ENCODE measurements around the gene VWA5B2. TPM values are rescaled to one million over a fixed set of nuclear protein-coding genes. Genes with fewer than 3 reads are reported as not detected.

Gene VWA5B2
- total RNA-seq, 1 experiment from 2014 or later, result 2.7 TPM

DNA sequence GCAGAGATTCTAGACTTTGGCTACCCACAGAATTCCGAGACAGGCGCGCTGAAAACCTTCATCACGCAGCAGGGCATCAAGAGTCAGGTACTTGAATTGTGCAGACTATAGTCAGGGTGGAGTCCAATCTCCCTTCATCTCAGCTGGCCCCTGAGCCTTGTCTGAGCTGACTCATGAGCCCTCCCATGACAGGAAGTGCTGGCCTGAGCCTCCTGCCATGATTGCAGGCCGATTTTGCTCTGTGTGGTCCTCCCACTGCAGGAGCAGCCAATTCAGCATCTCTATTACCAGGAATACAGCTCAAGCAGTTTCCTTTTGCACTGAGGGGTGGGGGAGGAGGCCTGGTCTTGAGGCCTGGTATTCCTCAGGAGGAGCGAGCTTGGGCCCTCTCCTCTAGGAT lies 49.2 kb upstream of the VWA5B2 start:
- Histone ChIP-seq H2AK5ac (ENCODE audit: insufficient read length, low read length) (no peak overlapping the region), H3K14ac (ENCODE audit: insufficient read depth, low read length) (no peak overlapping the region), H3K27me3 (ENCODE audit: insufficient read depth, low read length) (no peaks in the 10 kb centered on the region), H4K20me1 (ENCODE audit: control insufficient read depth, insufficient read depth, insufficient read length) (peaks cover 3% of the 10 kb centered on the region), H3K23me2 (ENCODE audit: insufficient read length, low read depth, low read length, poor library complexity, severe bottlenecking) (peaks cover 17% of the 10 kb centered on the region), H3K9ac (ENCODE audit: extremely low read depth, insufficient read length, low read length) (no peak overlapping the region), H3K4me2 (ENCODE audit: insufficient read depth, insufficient read length, low read length) (no peak overlapping the region), H2BK12ac (ENCODE audit: insufficient read length, low read depth, low read length) (no peak overlapping the region), H3K4me1 (ENCODE audit: insufficient read depth, low read length) (no peaks in the 10 kb centered on the region; the same call in 1 of the 2 replicates), H3K23ac (ENCODE audit: insufficient read length, low read depth, low read length) (no peak overlapping the region), H3K27ac (ENCODE audit: insufficient read length, low read depth, low read length) (no peak overlapping the region), H3K56ac (ENCODE audit: insufficient read length, low read depth, low read length) (no peak overlapping the region), H3K9me3 (ENCODE audit: control insufficient read depth, low read depth, low read length) (no peaks in the 10 kb centered on the region), H2BK15ac (ENCODE audit: low read depth, low read length) (no peak overlapping the region), H3T11ph (ENCODE audit: low read length) (no peak overlapping the region), H4K91ac (ENCODE audit: insufficient read length, low read depth, low read length) (no peak overlapping the region), H2AFZ (ENCODE audit: low read length) (no peak overlapping the region), H3K18ac (ENCODE audit: insufficient read length, low read depth, low read length) (no peak overlapping the region), H3K79me2 (ENCODE audit: insufficient read depth, low read length) (peaks cover 5% of the 10 kb centered on the region; the same call in 1 of the 2 replicates), H2BK20ac (ENCODE audit: low read depth, low read length, poor library complexity, severe bottlenecking) (no peak overlapping the region), H3K4ac (ENCODE audit: low read depth, low read length) (no peak overlapping the region), H4K8ac (replicated peaks; ENCODE audit: insufficient read length, low read depth, low read length) (no peak overlapping the region), H2BK120ac (ENCODE audit: low read depth, low read length, poor library complexity, severe bottlenecking) (no peak overlapping the region), H4K5ac (ENCODE audit: insufficient read length, low read depth, low read length) (no peak overlapping the region), H3K79me1 (ENCODE audit: insufficient read depth, low read depth, low read length, poor library complexity, severe bottlenecking) (peaks cover 7% of the 10 kb centered on the region), H2BK5ac (ENCODE audit: insufficient read length, low read length) (no peak overlapping the region)
- no peak overlapping the region; a peak in 1 of 7 replicates for H3K27ac Mint-ChIP-seq
- no peaks in the 10 kb centered on the region; a peak in 1 of 5 replicates for H3K9me3 Mint-ChIP-seq
- no CpG with 5 or more reads among the region's 6 CpGs for WGBS (ENCODE audit: extremely low coverage, insufficient read length, low lambda C conversion rate)
- no peaks in the 10 kb centered on the region for H3K27me3 Mint-ChIP-seq (ENCODE audit: low read depth)
- H3K4me3 Mint-ChIP-seq, result no peak overlapping the region
- H3K36me3 Mint-ChIP-seq (ENCODE audit: insufficient read depth in 1 of 3, low read depth in 3 of 3), result peaks cover 58 to 85% (median 73%) of the 10 kb centered on the region in 3 experiments
- DNase-seq, result no peak
- peaks cover 29 to 37% of the 10 kb centered on the region in 2 experiments for H3K4me1 Mint-ChIP-seq
- TF ChIP-seq, protein P1, sequence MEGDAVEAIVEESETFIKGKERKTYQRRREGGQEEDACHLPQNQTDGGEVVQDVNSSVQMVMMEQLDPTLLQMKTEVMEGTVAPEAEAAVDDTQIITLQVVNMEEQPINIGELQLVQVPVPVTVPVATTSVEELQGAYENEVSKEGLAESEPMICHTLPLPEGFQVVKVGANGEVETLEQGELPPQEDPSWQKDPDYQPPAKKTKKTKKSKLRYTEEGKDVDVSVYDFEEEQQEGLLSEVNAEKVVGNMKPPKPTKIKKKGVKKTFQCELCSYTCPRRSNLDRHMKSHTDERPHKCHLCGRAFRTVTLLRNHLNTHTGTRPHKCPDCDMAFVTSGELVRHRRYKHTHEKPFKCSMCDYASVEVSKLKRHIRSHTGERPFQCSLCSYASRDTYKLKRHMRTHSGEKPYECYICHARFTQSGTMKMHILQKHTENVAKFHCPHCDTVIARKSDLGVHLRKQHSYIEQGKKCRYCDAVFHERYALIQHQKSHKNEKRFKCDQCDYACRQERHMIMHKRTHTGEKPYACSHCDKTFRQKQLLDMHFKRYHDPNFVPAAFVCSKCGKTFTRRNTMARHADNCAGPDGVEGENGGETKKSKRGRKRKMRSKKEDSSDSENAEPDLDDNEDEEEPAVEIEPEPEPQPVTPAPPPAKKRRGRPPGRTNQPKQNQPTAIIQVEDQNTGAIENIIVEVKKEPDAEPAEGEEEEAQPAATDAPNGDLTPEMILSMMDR (conservative IDR thresholded peaks at IDR 0.05), result no peak
